Epidermal melanocyte (primary cell): ENCODE data around the gene AGFG1.
A peak's percentile ranks its signal among the peaks of the same experiment; 100 is the strongest.

ENCODE experiments used
- DNase-seq: peaks from one replicate; pipeline ENCODE4 v3.0.0; 2011; ENCODE audit warnings: low spot score; ENCODE audit not compliant: insufficient read length

AGFG1 gene

GRCh38 chr2:227461811-227462461 lies 10.0 kb upstream of the AGFG1 start:
- no peak for DNase-seq

DNA sequence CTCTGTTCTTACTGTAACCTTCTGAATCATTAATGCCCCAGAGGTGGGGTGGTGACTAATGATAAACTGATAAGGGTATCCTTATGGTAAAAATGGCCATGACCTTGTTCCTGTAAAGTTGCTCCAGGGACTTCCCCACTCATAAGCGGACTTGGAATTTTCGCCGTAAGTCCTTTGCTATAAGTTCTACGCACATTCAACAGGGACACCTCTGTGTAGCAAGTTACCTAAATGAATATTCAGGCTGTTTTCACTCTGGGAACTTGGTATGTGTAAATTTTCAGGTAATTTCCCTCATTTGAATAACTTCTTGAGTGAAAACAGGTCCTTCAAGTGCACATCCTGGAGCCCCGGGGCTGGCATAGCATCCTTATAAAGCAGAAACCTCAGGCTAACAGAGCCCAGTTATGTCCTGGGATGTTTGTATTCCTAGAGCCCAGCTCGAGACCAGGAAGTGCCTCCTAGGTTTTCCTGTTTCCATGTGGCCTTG lies 9.4 kb upstream of the AGFG1 start:
- no peak for DNase-seq

GRCh38 chr2:227462972-227463931 lies 8.7 kb upstream of the AGFG1 start:
- DNase-seq, result no peak

DNA sequence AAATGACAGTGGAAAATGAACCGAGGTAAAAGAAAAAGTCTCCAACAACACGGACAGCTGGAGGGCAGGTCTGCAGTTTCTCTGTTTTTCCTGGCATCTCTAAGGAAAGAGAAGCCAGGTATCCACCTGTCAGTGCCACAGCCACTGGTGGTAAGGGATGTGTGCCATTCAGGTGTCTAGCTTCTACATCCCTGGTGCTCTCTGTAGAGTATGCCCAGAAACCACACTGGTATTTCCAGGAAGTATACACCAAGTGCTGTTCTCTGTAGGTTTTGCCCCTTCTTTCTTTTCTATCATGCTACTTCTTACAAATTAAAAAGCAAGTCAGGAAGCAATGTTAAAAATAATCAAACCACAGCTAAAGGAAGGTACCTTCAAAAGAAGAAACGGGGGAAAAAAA lies 7.6 kb upstream of the AGFG1 start:
- no peak for DNase-seq

DNA sequence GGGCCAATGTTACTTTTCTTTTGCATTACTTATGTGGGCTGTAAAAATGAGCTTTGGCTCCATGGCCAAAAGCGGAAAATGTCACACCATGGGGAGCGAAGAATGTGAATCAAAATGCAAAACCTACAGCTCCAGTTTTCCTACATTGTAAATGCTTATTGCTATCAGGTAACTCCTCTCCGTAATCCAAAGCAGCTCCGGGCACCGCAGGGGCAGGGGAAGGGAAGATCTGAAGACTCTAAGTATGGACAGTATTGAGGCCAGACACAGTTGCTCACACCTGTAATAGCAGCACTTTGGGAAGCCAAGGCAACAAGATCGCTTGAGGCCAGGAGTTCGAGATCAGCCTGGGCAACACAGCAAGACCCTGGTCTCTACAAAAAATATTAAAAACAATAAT lies 7.1 kb upstream of the AGFG1 start:
- no peak for DNase-seq

DNA sequence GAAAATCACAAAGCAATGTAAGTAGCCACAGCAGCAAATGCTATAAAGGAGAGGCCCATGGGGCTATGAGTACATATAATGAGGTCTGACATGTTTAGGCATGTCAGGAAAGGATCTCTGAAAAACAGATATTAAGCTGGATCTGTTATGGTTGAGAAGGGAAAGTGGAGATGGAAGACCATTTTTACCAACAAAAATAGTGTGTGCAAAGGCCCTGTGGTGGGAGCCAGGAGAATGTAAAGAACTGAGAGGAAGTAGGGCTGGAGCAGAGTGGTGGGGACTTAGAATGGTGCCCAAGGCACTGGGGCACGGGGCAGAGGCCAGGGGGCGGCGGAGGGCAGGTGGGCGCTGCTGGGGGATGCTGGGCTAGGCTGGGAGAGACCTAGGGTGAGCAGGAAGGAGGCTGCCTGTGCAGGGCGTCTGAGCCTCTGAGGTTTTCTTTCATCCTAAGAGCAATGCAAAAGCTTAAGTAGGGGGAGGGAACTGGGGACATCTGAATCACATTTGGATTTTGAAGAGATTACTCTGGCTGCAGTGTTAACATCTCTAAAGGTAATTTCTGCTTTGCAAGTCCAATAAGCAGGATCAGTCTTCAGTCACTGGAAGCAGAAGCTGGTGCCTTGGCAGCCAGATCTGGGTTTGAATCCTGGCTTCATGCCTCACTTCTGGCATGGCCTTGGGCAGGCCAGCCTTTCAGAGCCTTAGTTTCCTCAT lies 4.9 kb upstream of the AGFG1 start:
- no peak for DNase-seq

DNA sequence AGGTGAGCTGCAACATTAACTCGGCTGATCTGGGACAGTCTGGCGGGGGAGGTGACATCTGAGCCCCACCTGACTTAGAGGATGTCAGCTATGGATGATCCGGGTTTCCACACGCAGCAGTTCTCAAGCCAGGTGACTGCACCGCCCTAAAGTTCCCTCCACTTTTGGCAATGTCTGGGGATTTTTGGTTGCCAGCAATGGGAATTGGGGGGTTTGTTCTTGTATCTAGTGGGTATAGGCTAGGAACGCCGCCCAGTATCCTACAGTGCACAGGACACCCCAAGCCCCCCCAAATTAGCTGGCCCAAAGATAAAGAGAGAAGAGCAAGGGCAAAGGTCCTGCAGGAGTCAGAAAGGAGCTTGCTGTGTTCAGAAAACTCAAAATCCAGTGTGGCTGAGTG lies 544 bp upstream of the AGFG1 start:
- DNase-seq, result no peak

GRCh38 chr2:227472265-227473121 lies 537 bp downstream of the AGFG1 start:
- DNase-seq, result peak; percentile 44

- no peak for DNase-seq
Measured at GRCh38 chr2:227473122-227473461, 1.1 kb downstream of the AGFG1 start.

DNA sequence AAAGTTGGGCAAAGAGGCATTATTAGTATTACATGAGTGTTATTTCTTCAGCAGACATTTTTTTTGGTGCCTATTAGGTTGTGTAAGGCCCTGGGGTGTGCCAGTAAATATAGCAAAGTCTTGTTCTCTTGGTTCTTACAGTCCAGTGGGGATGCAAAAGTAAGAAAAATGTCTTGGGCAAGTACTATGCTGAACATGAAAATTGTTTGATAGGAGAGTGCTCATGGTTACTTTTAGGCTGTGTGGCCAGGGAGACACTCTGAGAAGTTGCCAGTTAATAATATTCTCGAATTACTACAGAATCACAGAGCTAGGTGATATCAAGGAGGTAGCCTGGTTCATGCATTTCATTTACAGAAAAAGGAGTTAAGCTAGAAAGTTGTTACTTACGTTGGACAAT lies 1.9 kb downstream of the AGFG1 start:
- no peak for DNase-seq

DNA sequence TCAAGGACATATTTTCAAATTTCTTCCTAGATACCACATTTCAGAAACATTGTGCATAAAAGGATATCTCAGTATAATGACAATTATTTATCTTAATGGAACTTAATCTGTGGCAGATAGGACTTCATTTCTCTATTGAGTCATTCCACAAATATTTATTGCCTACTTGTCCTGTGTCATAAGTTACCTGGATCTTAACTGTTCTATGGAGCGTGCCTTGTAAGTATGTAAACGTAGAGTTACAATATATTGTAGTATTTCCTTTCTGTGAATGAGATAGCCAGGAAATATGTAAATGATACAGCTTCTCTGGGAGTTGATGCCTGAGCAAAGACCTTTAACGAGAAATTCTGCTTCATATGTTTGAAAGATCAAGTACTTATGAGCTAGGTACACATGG lies 2.5 kb downstream of the AGFG1 start:
- DNase-seq, result no peak

DNA sequence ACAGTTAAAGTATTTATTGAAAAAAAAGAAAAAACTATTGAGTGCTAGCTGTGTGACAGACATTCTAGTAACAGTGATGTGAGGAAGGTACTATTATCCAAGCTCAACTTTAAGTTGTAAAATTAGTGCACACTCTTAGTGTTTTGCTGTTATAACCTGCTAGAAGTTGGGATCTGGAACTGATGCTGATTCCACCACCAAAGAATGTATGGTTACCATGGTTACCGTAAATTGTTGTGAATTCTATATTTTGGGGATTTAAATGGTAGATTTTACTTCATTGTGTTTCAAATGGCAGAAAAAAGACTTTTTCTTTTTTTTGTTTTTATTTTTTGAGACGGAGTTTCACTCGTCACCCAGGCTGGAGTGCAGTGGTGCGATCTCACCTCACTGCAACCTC lies 5.3 kb downstream of the AGFG1 start:
- no peak for DNase-seq

GRCh38 chr2:227479865-227480475 lies 8.0 kb downstream of the AGFG1 start:
- no peak for DNase-seq

DNA sequence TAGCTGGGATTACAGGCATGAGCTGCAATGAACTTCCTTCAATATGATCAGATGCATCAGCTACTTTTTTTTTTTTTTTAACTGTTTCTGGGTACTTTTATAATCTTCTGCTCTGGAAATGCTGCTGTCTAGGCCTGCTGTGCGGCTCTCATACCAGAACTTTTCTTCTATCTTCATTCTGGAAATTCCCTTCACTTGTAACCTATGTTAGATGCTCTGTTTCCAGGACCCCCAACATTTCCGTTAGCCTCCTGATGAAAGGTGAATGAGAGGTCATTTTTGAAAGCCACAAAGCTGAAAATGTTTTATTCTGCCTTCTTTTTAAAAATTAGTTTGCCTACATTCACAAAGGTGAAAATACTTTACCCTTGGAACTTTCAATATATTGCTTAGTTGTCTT lies 8.6 kb downstream of the AGFG1 start:
- DNase-seq, result no peak

DNA sequence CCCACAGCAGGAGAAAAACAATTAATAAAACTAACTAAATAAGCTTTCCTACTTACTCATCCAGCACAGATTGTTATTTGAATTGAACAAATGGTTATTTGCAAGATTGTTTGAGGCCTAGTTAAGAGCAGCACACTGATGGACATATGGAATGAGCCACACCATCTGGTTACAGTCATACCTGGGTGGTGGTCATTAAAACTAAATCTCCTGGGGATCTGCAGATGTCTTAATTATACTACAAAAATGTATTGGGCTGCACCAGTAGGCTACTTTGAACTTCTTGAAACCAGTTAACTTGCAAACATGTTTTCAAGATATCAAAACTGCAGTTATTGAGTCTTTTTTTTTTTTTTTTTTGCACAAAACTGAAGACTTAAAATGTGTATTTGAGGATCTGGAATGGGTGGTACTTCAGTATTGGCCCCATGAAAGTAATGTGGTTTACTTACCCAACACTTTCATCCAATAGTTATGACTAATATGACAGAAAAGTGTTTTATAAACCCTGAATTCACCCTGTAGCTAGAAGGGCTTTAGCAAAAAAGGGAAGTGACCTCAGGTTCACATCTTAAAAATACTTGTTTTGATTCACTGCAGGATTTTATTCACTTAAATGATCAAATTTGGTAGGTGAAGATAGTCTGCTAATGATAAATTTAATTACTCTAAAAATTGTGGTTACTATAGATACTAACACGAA lies 10.8 kb downstream of the AGFG1 start:
- no peak for DNase-seq

GRCh38 chr2:227485429-227485828 lies 13.5 kb downstream of the AGFG1 start:
- DNase-seq, result no peak

DNA sequence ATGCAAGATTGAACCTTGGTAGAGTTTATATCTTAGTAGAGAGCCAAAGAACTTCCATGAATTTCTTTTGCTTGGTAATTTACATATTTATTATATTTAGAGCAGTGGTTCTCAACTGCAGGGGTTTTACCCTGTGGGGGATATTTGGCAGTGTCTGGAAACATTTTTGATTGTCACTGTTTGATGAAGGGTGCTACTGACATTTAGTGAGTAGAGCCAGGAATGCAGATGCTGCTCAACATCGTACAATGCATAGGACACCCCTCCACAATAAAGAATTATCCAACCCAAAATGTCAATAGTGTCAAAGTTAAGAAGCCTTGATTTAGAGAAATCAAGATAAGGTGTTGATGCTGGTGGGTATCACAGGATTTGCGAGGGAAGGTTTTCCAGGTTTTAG lies 14.7 kb downstream of the AGFG1 start:
- no peak for DNase-seq

- DNase-seq, result no peak
Measured at GRCh38 chr2:227488045-227488444, 16.1 kb downstream of the AGFG1 start.

- no peak for DNase-seq
Measured at GRCh38 chr2:227491386-227491785, 19.4 kb downstream of the AGFG1 start.

- no peak for DNase-seq
Measured at GRCh38 chr2:227493524-227493923, 21.6 kb downstream of the AGFG1 start.
